ENCODE data around the gene ITGB3. TPM values are rescaled to one million over a fixed set of nuclear protein-coding genes. Genes with fewer than 3 reads are reported as not detected.
A peak's percentile ranks its signal among the peaks of the same experiment; 100 is the strongest.

The ITGB3 gene
- total RNA-seq, 2 donors from 2014 or later = 68.1 to 197 TPM

- Histone ChIP-seq H3K27ac (peak overlapping the region; percentile 85 to 91), H3K9me3 (no peaks in the 10 kb centered on the region), H3K27me3 (replicated peaks; ENCODE audit: insufficient read depth) (no peaks in the 10 kb centered on the region), H3K4me3 (no peak overlapping the region), H3K4me1 (ENCODE audit: control insufficient read depth in 1 of 2, low read depth in 2 of 2) (peaks cover 8 to 25% of the 10 kb centered on the region in 2 donors), H3K36me3 (no peaks in the 10 kb centered on the region)
- no peak for DNase-seq (ENCODE audit: low spot score)
- peak; percentile 15 for ATAC-seq (ENCODE audit: insufficient number of reproducible peaks, low FRiP score, low read depth)
- TF ChIP-seq CTCF (IDR thresholded peaks at IDR 0.05) = no peak
Observed at GRCh38 chr17:47239619-47239966, 14.0 kb upstream of the ITGB3 start.

- Histone ChIP-seq H3K36me3 (no peaks in the 10 kb centered on the region), H3K27me3 (replicated peaks; ENCODE audit: insufficient read depth) (no peaks in the 10 kb centered on the region), H3K27ac (peak overlapping the region; percentile 85 to 91), H3K9me3 (no peaks in the 10 kb centered on the region), H3K4me1 (ENCODE audit: control insufficient read depth in 1 of 2, low read depth in 2 of 2) (peaks cover 8 to 25% of the 10 kb centered on the region in 2 donors), H3K4me3 (no peak overlapping the region)
- DNase-seq (ENCODE audit: low spot score) (peak; percentile 93), ATAC-seq (ENCODE audit: insufficient number of reproducible peaks, low FRiP score, low read depth) (peak; percentile 86)
- TF ChIP-seq CTCF (IDR thresholded peaks at IDR 0.05) = no peak
Observed at GRCh38 chr17:47239967-47240651, 13.5 kb upstream of the ITGB3 start.

GRCh38 chr17:47240806-47241205, 12.8 kb upstream of the ITGB3 start:
- peak overlapping the region; percentile 85 to 91 for H3K27ac ChIP-seq
- H3K9me3 ChIP-seq = no peaks in the 10 kb centered on the region
- TF ChIP-seq CTCF (IDR thresholded peaks at IDR 0.05) = no peak
- H3K4me1 ChIP-seq (ENCODE audit: control insufficient read depth in 1 of 2, low read depth in 2 of 2) = peaks cover 8 to 25% of the 10 kb centered on the region in 2 donors
- DNase-seq (ENCODE audit: low spot score) (no peak), ATAC-seq (ENCODE audit: insufficient number of reproducible peaks, low FRiP score, low read depth) (no peak)
- no peaks in the 10 kb centered on the region for H3K27me3 ChIP-seq (replicated peaks; ENCODE audit: insufficient read depth)
- no peak overlapping the region for H3K4me3 ChIP-seq
- H3K36me3 ChIP-seq = no peaks in the 10 kb centered on the region

- TF ChIP-seq CTCF (IDR thresholded peaks at IDR 0.05) = no peak
- H3K4me3 ChIP-seq = no peak overlapping the region
- ATAC-seq (ENCODE audit: insufficient number of reproducible peaks, low FRiP score, low read depth) (no peak), DNase-seq (ENCODE audit: low spot score) (no peak)
- no peaks in the 10 kb centered on the region for H3K9me3 ChIP-seq
- H3K4me1 ChIP-seq (ENCODE audit: control insufficient read depth in 1 of 2, low read depth in 2 of 2) = peaks cover 8 to 25% of the 10 kb centered on the region in 2 donors
- H3K36me3 ChIP-seq = no peaks in the 10 kb centered on the region
- no peak overlapping the region for H3K27ac ChIP-seq
- H3K27me3 ChIP-seq (replicated peaks; ENCODE audit: insufficient read depth) = no peaks in the 10 kb centered on the region
Observed at GRCh38 chr17:47242648-47243047, 11.0 kb upstream of the ITGB3 start.

GRCh38 chr17:47243737-47244598, 9.7 kb upstream of the ITGB3 start:
- no peak for TF ChIP-seq CTCF (IDR thresholded peaks at IDR 0.05)
- ATAC-seq (ENCODE audit: insufficient number of reproducible peaks, low FRiP score, low read depth) = no peak

More at GRCh38 chr17:47243737-47244598, 9.7 kb upstream of the ITGB3 start:
- no peak for DNase-seq (ENCODE audit: low spot score)
- H3K4me1 ChIP-seq (ENCODE audit: control insufficient read depth in 1 of 2, low read depth in 2 of 2) = peaks cover 8 to 23% of the 10 kb centered on the region in 2 donors
- no peak overlapping the region for H3K27ac ChIP-seq
- no peaks in the 10 kb centered on the region for H3K27me3 ChIP-seq (replicated peaks; ENCODE audit: insufficient read depth)
- no peak overlapping the region for H3K4me3 ChIP-seq
- no peaks in the 10 kb centered on the region for H3K36me3 ChIP-seq
- no peaks in the 10 kb centered on the region for H3K9me3 ChIP-seq

All from thoracic aorta (tissue), 2 donors.